Trophoblast cell (in vitro differentiated cells and primary cell): ENCODE results near the gene MSH5.

Experiments
- DNase-seq, 2 donors: peaks; one replicate each; pipeline ENCODE4 v3.0.0-alpha.2; 2016
- H2AFZ ChIP-seq: 2 replicates; pipeline ENCODE4 v1.6.1; 2013; ENCODE audit warnings: low read length, moderate library complexity, mild to moderate bottlenecking; ENCODE audit not compliant: insufficient read depth, poor library complexity
- H2AK5ac ChIP-seq: 2 replicates; pipeline ENCODE4 v1.6.1; 2013; ENCODE audit warnings: mild to moderate bottlenecking, low read length
- H2BK120ac ChIP-seq: 2 replicates; pipeline ENCODE4 v1.6.1; 2013; ENCODE audit warnings: low read length, mild to moderate bottlenecking, moderate library complexity; ENCODE audit not compliant: insufficient read depth, poor library complexity
- H2BK12ac ChIP-seq: 2 replicates; pipeline ENCODE4 v1.6.1; 2013; ENCODE audit warnings: mild to moderate bottlenecking, low read length, moderate library complexity
- H2BK5ac ChIP-seq: 2 replicates; pipeline ENCODE4 v1.6.1; 2013; ENCODE audit warnings: low read length, low read depth, moderate library complexity, mild to moderate bottlenecking; ENCODE audit not compliant: poor library complexity
- H3K14ac ChIP-seq: 2 replicates; pipeline ENCODE4 v1.6.1; 2013; ENCODE audit warnings: mild to moderate bottlenecking, low read length
- H3K18ac ChIP-seq: 2 replicates; pipeline ENCODE4 v1.6.1; 2013; ENCODE audit warnings: mild to moderate bottlenecking, low read length
- H3K23ac ChIP-seq: 2 replicates; pipeline ENCODE4 v1.6.1; 2013; ENCODE audit warnings: low read length
- H3K27ac ChIP-seq: 2 replicates; pipeline ENCODE4 v1.5.1; 2013; ENCODE audit warnings: low read depth, mild to moderate bottlenecking, inconsistent platforms, low read length, moderate library complexity
- H3K27me3 ChIP-seq: 2 replicates; pipeline ENCODE4 v1.6.1; 2013; ENCODE audit warnings: inconsistent platforms, mild to moderate bottlenecking, low read length, moderate library complexity; ENCODE audit not compliant: insufficient read depth
- H3K36me3 ChIP-seq, 2 experiments: 1 replicate in 1 of 2; 2 replicates in 1 of 2; pipeline ENCODE4 v1.6.1; 2013; ENCODE audit warnings: low read length in 2 of 2, mild to moderate bottlenecking in 2 of 2, moderate library complexity in 1 of 2; ENCODE audit not compliant: insufficient read depth in 2 of 2, control insufficient read depth in 1 of 2
- H3K4ac ChIP-seq: 2 replicates; pipeline ENCODE4 v1.6.1; 2013; ENCODE audit warnings: low read depth, mild to moderate bottlenecking, low read length, moderate library complexity
- H3K4me1 ChIP-seq, 2 experiments: 1 replicate in 1 of 2; 2 replicates in 1 of 2; pipeline ENCODE4 v1.6.1; 2013; ENCODE audit warnings: low read length in 2 of 2, mild to moderate bottlenecking in 2 of 2, moderate library complexity in 1 of 2; ENCODE audit not compliant: insufficient read depth in 2 of 2, control insufficient read depth in 1 of 2
- H3K4me2 ChIP-seq: 2 replicates; pipeline ENCODE4 v1.6.1; 2013; ENCODE audit warnings: inconsistent platforms, mild to moderate bottlenecking, low read length, moderate library complexity
- H3K4me3 ChIP-seq: 2 replicates; pipeline ENCODE4 v1.5.1; 2013; ENCODE audit warnings: mild to moderate bottlenecking, low read depth, low read length, inconsistent platforms
- H3K79me1 ChIP-seq: one replicate; pipeline ENCODE4 v1.6.1; 2013; ENCODE audit warnings: low read length
- H3K79me2 ChIP-seq: 2 replicates; pipeline ENCODE4 v1.6.1; 2013; ENCODE audit warnings: low read length, mild to moderate bottlenecking; ENCODE audit not compliant: control insufficient read depth, insufficient read depth, poor library complexity
- H3K9ac ChIP-seq: 2 replicates; pipeline ENCODE4 v1.6.1; 2013; ENCODE audit warnings: mild to moderate bottlenecking, low read length
- H3K9me3 ChIP-seq: 2 replicates; pipeline ENCODE4 v1.6.1; 2013; ENCODE audit warnings: low read depth, mild to moderate bottlenecking, control low read depth, inconsistent platforms, low read length; ENCODE audit not compliant: insufficient read depth
- H4K12ac ChIP-seq: 2 replicates; pipeline ENCODE4 v1.6.1; 2013; ENCODE audit warnings: low read depth, mild to moderate bottlenecking, low read length, moderate library complexity
- H4K8ac ChIP-seq: 2 replicates; pipeline ENCODE4 v1.6.1; 2013; ENCODE audit warnings: low read depth, mild to moderate bottlenecking, low read length, moderate library complexity
- H4K91ac ChIP-seq: one replicate; pipeline ENCODE4 v1.6.1; 2013; ENCODE audit warnings: low read depth, mild to moderate bottlenecking, low read length, moderate library complexity
- WGBS: extraction: QIAGEN DNeasy Blood & Tissue Kit; methylation state at CpG from one replicate; pipeline ENCODE4 v1.1.7; 2013; ENCODE audit warnings: missing lambda C conversion rate; ENCODE audit not compliant: insufficient read length, insufficient coverage; ENCODE audit errors: extremely low coverage; 5-methylcytosine and 5-hydroxymethylcytosine counted together

The MSH5 gene

GRCh38 chr6:31794294-31794865, 54.6 kb downstream of the MSH5 start:
- no CpG with 5 or more reads among the region's 7 CpGs for WGBS

GRCh38 chr6:31794866-31795615, 55.2 kb downstream of the MSH5 start:
- Histone ChIP-seq H3K23ac (no peak overlapping the region), H3K27me3 (no peaks in the 10 kb centered on the region), H2BK120ac (peak overlapping the region; percentile 97), H4K8ac (peak overlapping the region; percentile 98), H3K4me1 (peaks cover 5 to 9% of the 10 kb centered on the region in 2 experiments), H3K4me2 (peak overlapping the region; percentile 97), H2AK5ac (peak overlapping the region; percentile 75), H3K4me3 (peak overlapping the region; percentile 85), H2BK12ac (no peak overlapping the region), H2BK5ac (peak overlapping the region; percentile 99), H3K36me3 (peaks cover 16 to 19% of the 10 kb centered on the region in 2 experiments), H2AFZ (peak overlapping the region; percentile 98), H3K79me1 (peaks cover 12% of the 10 kb centered on the region), H3K4ac (peak overlapping the region; percentile 93), H3K14ac (peak overlapping the region; percentile 99), H4K91ac (peak overlapping the region; percentile 99), H3K9me3 (no peaks in the 10 kb centered on the region), H4K12ac (peak overlapping the region; percentile 90), H3K27ac (peak overlapping the region; percentile 96), H3K18ac (peak overlapping the region; percentile 98), H3K79me2 (peaks cover 13% of the 10 kb centered on the region), H3K9ac (peak overlapping the region; percentile 89)
- DNase-seq = peak; percentile 61 to 66
- no CpG with 5 or more reads among the region's 44 CpGs for WGBS

More at GRCh38 chr6:31794294-31794865, 54.6 kb downstream of the MSH5 start:
- Histone ChIP-seq H3K18ac (no peak overlapping the region), H3K4ac (peak overlapping the region; percentile 60), H2AFZ (peak overlapping the region; percentile 20), H4K8ac (peak overlapping the region; percentile 64), H2BK5ac (peak overlapping the region; percentile 28), H3K79me2 (peaks cover 13% of the 10 kb centered on the region), H3K36me3 (peaks cover 18 to 21% of the 10 kb centered on the region in 2 experiments), H3K4me3 (peak overlapping the region; percentile 85), H2BK12ac (no peak overlapping the region), H4K12ac (no peak overlapping the region), H3K4me2 (peak overlapping the region; percentile 97), H3K9me3 (no peaks in the 10 kb centered on the region), H3K23ac (no peak overlapping the region), H2BK120ac (peak overlapping the region; percentile 43), H3K27me3 (no peaks in the 10 kb centered on the region), H4K91ac (peak overlapping the region; percentile 99), H3K14ac (peak overlapping the region; percentile 56), H3K9ac (peak overlapping the region; percentile 89), H3K79me1 (peaks cover 12% of the 10 kb centered on the region), H3K4me1 (peaks cover 5 to 9% of the 10 kb centered on the region in 2 experiments), H2AK5ac (no peak overlapping the region), H3K27ac (no peak overlapping the region)
- peak; percentile 15 to 44 for DNase-seq

GRCh38 chr6:31795616-31796298, 56.0 kb downstream of the MSH5 start, which contains the start of gene VARS1:
Gene VARS1 (minus strand): TSS chr6:31795752. CDS start chr6:31795217, 535 bp downstream.
- peak within 1 kb of the TSS; percentile 85 for H3K4me3 ChIP-seq

GRCh38 chr6:31796993-31797385, 57.2 kb downstream of the MSH5 start:
- Histone ChIP-seq H4K12ac (no peak overlapping the region), H3K36me3 (peaks cover 12 to 15% of the 10 kb centered on the region in 2 experiments), H3K27ac (no peak overlapping the region), H3K27me3 (no peaks in the 10 kb centered on the region), H3K9me3 (no peaks in the 10 kb centered on the region), H3K23ac (no peak overlapping the region), H2AFZ (no peak overlapping the region), H2BK120ac (no peak overlapping the region), H2BK5ac (no peak overlapping the region), H4K8ac (no peak overlapping the region), H2AK5ac (no peak overlapping the region), H3K79me1 (peaks cover 12% of the 10 kb centered on the region), H3K18ac (no peak overlapping the region), H4K91ac (no peak overlapping the region), H3K4ac (no peak overlapping the region), H3K9ac (no peak overlapping the region), H3K4me3 (no peak overlapping the region), H3K14ac (no peak overlapping the region), H3K79me2 (peaks cover 13% of the 10 kb centered on the region), H2BK12ac (no peak overlapping the region), H3K4me2 (no peak overlapping the region), H3K4me1 (peaks cover 5 to 9% of the 10 kb centered on the region in 2 experiments)
- WGBS = no CpG with 5 or more reads among the region's 2 CpGs
- DNase-seq = no peak

More at GRCh38 chr6:31795616-31796298, 56.0 kb downstream of the MSH5 start, which contains the start of gene VARS1:
- H4K91ac ChIP-seq = peak within 1 kb of the TSS; percentile 99
- H3K27me3 ChIP-seq = no peaks in the 10 kb centered on the region
- H3K14ac ChIP-seq = peak within 1 kb of the TSS; percentile 99
- peak within 1 kb of the TSS; percentile 97 for H2BK120ac ChIP-seq
- no CpG with 5 or more reads among the region's 75 CpGs for WGBS
- peak within 1 kb of the TSS; percentile 98 for H3K18ac ChIP-seq
- H3K4ac ChIP-seq = peak within 1 kb of the TSS; percentile 93
- H3K9ac ChIP-seq = peak within 1 kb of the TSS; percentile 91
- peak within 1 kb of the TSS; percentile 90 for H4K12ac ChIP-seq
- peak within 1 kb of the TSS; percentile 98 for H4K8ac ChIP-seq
- H2AK5ac ChIP-seq = peak within 1 kb of the TSS; percentile 75
- peak within 1 kb of the TSS; percentile 96 for H3K27ac ChIP-seq
- peaks cover 5 to 9% of the 10 kb centered on the region in 2 experiments for H3K4me1 ChIP-seq
- H3K23ac ChIP-seq = no peak within 1 kb of the TSS
- H3K79me1 ChIP-seq = peaks cover 12% of the 10 kb centered on the region
- peak within 1 kb of the TSS; percentile 97 for H3K4me2 ChIP-seq
- DNase-seq = peak; percentile 94 to 95
- peak within 1 kb of the TSS; percentile 98 for H2AFZ ChIP-seq
- H2BK5ac ChIP-seq = peak within 1 kb of the TSS; percentile 99
- peaks cover 13% of the 10 kb centered on the region for H3K79me2 ChIP-seq
- H3K9me3 ChIP-seq = no peaks in the 10 kb centered on the region
- H3K36me3 ChIP-seq = peaks cover 16 to 19% of the 10 kb centered on the region in 2 experiments
- H2BK12ac ChIP-seq = no peak within 1 kb of the TSS
